AG04449 (cell line): ENCODE measurements around the gene NEK6.

Source experiments
- CTCF ChIA-PET: fragments of 350-600 bp; formaldehyde crosslinking; extraction: SDS; loops from one replicate; lab custom pipeline; 2021; ENCODE audit warnings: antibody characterized with exemption; lab: Yijun Ruan, JAX
- POLR2A ChIA-PET: fragments of 400-600, 350-600 bp; formaldehyde crosslinking; extraction: SDS; loops from one replicate; lab custom pipeline; 2020; ENCODE audit warnings: antibody characterized with exemption, inconsistent platforms; lab: Yijun Ruan, JAX
- DNase-seq: peaks from one replicate; pipeline ENCODE4 v3.0.0-alpha.2; 2010; ENCODE audit warnings: low read depth, low spot score
- H3K4me3 ChIP-seq: 2 replicates; pipeline ENCODE4 v1.5.1; 2011; ENCODE audit warnings: low read depth, mild to moderate bottlenecking, control low read depth, low read length
- CTCF ChIP-seq: IDR thresholded peaks from one replicate; pipeline ENCODE4 v1.5.1; 2011; ENCODE audit warnings: mild to moderate bottlenecking, moderate library complexity, low read length, control low read depth, inconsistent platforms; ENCODE audit not compliant: insufficient read depth; ENCODE audit errors: missing control alignments

NEK6 gene

DNA sequence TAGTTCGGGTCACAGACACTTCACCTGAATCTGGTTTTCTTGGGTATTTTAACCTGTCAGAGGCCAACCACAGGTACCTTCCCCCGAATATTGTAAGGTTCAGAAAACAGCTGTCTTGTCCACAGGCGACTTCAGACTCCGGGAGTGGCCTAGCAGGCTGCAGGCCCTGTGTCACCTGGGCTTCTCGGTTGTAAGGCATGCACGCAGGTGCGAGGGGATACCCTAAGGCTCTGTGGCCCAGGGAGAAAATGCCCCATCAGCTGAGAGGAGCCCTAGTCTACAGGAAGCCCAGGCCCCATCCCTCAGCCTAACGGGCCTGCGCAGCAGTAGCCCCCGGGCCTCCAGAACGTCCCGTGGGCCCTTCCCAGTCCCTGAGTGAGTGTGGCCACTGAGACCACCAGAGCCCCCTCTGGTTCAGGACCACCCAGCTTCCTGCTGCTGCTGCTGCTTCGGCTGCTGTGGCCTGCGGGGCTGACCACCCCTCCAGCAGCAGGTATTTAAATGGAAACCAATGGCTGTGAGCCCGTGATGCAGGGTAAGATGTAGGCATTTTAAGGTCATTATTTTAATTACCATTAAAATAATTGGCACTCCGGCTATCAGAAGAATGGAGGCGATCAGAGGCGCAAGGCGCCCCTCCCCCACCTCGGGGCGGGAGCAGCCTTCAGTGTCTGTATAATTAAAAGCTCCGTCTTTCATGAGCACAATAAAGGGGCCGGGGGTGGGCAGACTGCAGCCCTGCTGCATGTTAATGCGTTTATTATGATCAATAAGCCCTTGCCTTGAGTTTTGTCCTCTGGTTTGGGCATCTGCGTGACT, 92.1 kb downstream of the NEK6 start:
- ChIA-PET POLR2A (no interaction called here), CTCF (interaction anchor here (3.9 kb wide), 1 partner anchor 223 kb away, joined by 20 read pairs; no protein-coding TSS in a partner anchor)
- no peak overlapping the region for H3K4me3 ChIP-seq
- TF ChIP-seq CTCF = no peak
- no peak for DNase-seq

GRCh38 chr9:124350494-124351263, 92.9 kb downstream of the NEK6 start:
- H3K4me3 ChIP-seq = no peak overlapping the region
- no peak for TF ChIP-seq CTCF
- ChIA-PET CTCF (interaction anchor here (0.9 kb wide), 1 partner anchor 10 kb away, joined by 3 read pairs; no protein-coding TSS in a partner anchor), POLR2A (no interaction called here)
- DNase-seq = no peak

DNA sequence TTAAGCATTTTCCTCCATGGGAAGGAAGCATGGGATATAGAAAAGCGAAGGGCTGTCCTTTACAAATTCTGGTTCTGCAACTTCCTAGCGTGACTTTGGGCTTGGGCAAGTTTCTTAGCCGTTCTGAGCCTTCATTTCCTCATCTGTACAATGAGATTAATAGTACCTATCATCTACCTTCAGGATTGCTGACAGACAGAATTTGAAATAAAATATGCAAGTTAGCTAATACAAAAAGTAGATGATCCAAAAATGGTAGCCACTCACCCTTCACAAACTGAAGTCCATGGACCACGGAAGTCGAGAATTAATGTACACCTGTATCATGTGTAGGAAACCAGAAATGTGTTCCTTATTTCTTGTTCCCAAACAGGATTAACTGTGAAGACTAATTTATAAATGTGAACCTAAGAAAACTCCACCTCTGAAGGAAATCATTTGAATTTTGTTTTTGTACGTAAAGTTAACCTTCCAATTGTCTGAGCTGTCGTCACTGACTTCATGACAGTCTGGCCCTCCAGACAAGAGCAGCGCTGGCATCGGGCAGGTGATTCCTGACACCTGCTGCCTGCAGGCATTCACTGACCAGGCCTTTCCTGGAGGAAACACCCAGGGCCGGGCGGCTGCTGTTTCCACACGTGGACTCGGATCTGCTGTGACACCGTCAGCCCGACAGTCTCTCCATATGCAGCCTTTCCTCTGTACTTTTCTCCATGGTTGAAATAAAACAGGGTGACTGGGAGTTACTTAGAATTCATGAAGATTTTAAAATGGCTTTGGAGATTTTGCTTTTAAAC, 94.1 kb downstream of the NEK6 start:
- CTCF ChIA-PET = interaction anchor here (0.9 kb wide), 2 partner anchors 9 to 35 kb away, joined by 3 read pairs; no protein-coding TSS in a partner anchor

DNA sequence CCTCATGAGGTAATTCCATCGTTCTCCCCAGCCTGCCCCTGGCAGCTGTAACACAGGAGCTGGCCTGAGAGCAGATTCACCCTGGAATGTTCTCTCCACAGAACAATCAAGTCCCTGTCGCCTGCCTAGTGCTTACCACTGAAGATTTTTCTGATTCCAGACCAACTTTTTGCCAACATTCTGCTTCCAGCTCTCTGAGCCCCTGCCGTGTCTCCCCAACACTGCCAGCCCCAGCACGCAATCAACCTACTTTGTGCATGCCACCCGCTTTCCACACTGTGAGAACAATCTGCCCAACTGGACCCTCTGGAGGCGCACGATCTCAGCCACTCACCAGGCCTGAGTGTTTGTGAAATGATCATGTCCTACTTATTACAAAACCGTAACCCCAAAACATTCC, 94.9 kb downstream of the NEK6 start:
- POLR2A ChIA-PET = interaction anchor here (1.4 kb wide), 1 partner anchor 10 kb away, joined by 3 read pairs; no protein-coding TSS in a partner anchor
- no peak for TF ChIP-seq CTCF
- H3K4me3 ChIP-seq = no peak overlapping the region
- CTCF ChIA-PET = interaction anchor here (1.1 kb wide), 1 partner anchor 225 kb away, joined by 3 read pairs; no protein-coding TSS in a partner anchor
- no peak for DNase-seq

More for the DNA sequence above, 94.1 kb downstream of the NEK6 start:
- no peak for TF ChIP-seq CTCF
- DNase-seq = no peak
- POLR2A ChIA-PET = interaction anchor here (1.4 kb wide), 1 partner anchor 9 kb away, joined by 3 read pairs; no protein-coding TSS in a partner anchor
- no peak overlapping the region for H3K4me3 ChIP-seq

- no peak overlapping the region for H3K4me3 ChIP-seq
- no peak for DNase-seq
- POLR2A ChIA-PET = interaction anchor here (1.4 kb wide), 1 partner anchor 10 kb away, joined by 3 read pairs; no protein-coding TSS in a partner anchor
- TF ChIP-seq CTCF = no peak
- CTCF ChIA-PET = interaction anchor here (1.1 kb wide), 1 partner anchor 226 kb away, joined by 3 read pairs; no protein-coding TSS in a partner anchor
These were observed 95.5 kb downstream of the NEK6 start for GRCh38 chr9:124353166-124353768.
